SU-DHL-6 (cell line): ENCODE data around the gene DERL3.

Source experiments
- H2AFZ ChIP-seq: fragments of 200-600 bp; sonication (generic); 2 replicates; pipeline ENCODE4 v1.6.1; 2014; ENCODE audit warnings: low read depth, mild to moderate bottlenecking, moderate library complexity, mixed read lengths, antibody characterized with exemption, low read length; ENCODE audit not compliant: severe bottlenecking
- H3F3A ChIP-seq: fragments of 200-600 bp; shearing (Covaris generic); 2 replicates; pipeline ENCODE4 v1.6.0; 2016; ENCODE audit warnings: antibody characterized with exemption, mild to moderate bottlenecking; ENCODE audit not compliant: insufficient read depth
- H3K27ac ChIP-seq: fragments of 200-600 bp; sonication (generic); 2 replicates; pipeline ENCODE4 v1.5.1; 2016; ENCODE audit warnings: low read depth, mild to moderate bottlenecking, low read length, moderate library complexity, mixed read lengths
- H3K27me3 ChIP-seq: fragments of 200-600 bp; sonication (generic), shearing (Covaris generic); 2 replicates; pipeline ENCODE4 v1.6.0; 2014; ENCODE audit warnings: mild to moderate bottlenecking, low read length
- H3K36me3 ChIP-seq: fragments of 200-600 bp; sonication (generic); 2 replicates; pipeline ENCODE4 v1.6.1; 2014; ENCODE audit warnings: mild to moderate bottlenecking, low read length, mixed read lengths
- H3K4me2 ChIP-seq: fragments of 300-600, 200-600 bp; shearing (Covaris generic), sonication (generic); 2 replicates; pipeline ENCODE4 v1.6.0; 2014; ENCODE audit warnings: low read length, low read depth, mild to moderate bottlenecking; ENCODE audit not compliant: poor library complexity, severe bottlenecking
- H3K4me3 ChIP-seq: fragments of 200-600 bp; sonication (generic); 2 replicates; pipeline ENCODE4 v1.5.1; 2014; ENCODE audit warnings: antibody characterized with exemption, low read length, mild to moderate bottlenecking, mixed read lengths; ENCODE audit not compliant: insufficient read depth, poor library complexity, severe bottlenecking
- H3K79me2 ChIP-seq: fragments of 200-600 bp; sonication (generic); 2 replicates; pipeline ENCODE4 v1.6.1; 2014; ENCODE audit warnings: mild to moderate bottlenecking, low read length, moderate library complexity; ENCODE audit not compliant: insufficient read depth
- H3K9ac ChIP-seq: fragments of 200-600 bp; sonication (generic); 2 replicates; pipeline ENCODE4 v1.7.0; 2014; ENCODE audit warnings: mild to moderate bottlenecking, low read length
- H3K9me2 ChIP-seq: fragments of 200-600 bp; sonication (generic); replicated peaks from 2 replicates; pipeline ENCODE4 v1.6.1; 2014; ENCODE audit warnings: low read length; ENCODE audit not compliant: insufficient read depth
- H3K9me3 ChIP-seq: fragments of 200-600 bp; sonication (generic); 2 replicates; pipeline ENCODE4 v1.6.1; 2014; ENCODE audit warnings: low read length, mixed read lengths; ENCODE audit not compliant: insufficient read depth
- H4K20me1 ChIP-seq: fragments of 200-600 bp; sonication (generic); 2 replicates; pipeline ENCODE4 v1.6.1; 2014; ENCODE audit warnings: low read depth, mild to moderate bottlenecking, antibody characterized with exemption, low read length, moderate library complexity, mixed read lengths
- EZH2phosphoT487 ChIP-seq: fragments of 200-600 bp; sonication (generic), shearing (Covaris generic); conservative IDR thresholded peaks from 2 replicates; pipeline ENCODE4 v1.6.1; 2018; ENCODE audit warnings: mild to moderate bottlenecking, antibody characterized with exemption, low read length, moderate library complexity, mixed read lengths
- TF ChIP-seq, protein P1 (sequence below): fragments of 200-600 bp; sonication (generic); IDR thresholded peaks from one replicate; pipeline ENCODE4 v1.5.1; 2017; ENCODE audit warnings: antibody characterized with exemption, mild to moderate bottlenecking, low read length, moderate library complexity; ENCODE audit not compliant: insufficient read depth, poor library complexity, severe bottlenecking

DERL3 gene

DNA sequence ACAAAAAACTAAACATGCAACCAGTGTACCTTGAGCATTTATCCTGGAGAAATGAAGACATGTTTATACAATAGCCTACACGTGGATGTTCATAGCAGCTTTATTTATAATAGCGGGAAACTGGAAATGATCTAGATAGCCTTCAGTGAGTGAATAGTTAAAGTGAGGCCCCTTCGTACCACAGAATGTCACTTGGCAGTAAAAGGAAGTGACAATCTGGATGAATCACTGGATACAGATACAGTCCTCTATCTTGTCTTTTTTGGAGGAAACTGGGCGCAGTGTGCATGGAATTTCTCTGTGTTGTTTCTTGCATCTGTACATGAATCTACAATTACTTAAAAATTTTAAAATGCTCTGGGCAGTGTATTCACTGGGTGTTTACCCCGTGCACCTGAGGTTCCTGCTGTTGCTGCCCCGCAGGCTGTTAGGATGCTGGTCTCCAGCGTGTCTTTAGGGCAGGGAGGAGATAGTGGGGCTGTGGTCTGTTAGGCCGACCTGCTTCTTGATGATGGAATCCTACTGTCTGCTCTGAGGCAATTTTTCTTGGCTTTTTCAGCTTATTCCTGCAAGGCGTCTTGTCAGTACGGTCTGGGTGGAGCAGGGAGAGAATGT is 23.2 kb downstream of the DERL3 start:
- no peak for TF ChIP-seq EZH2phosphoT487
- TF ChIP-seq, protein P1, sequence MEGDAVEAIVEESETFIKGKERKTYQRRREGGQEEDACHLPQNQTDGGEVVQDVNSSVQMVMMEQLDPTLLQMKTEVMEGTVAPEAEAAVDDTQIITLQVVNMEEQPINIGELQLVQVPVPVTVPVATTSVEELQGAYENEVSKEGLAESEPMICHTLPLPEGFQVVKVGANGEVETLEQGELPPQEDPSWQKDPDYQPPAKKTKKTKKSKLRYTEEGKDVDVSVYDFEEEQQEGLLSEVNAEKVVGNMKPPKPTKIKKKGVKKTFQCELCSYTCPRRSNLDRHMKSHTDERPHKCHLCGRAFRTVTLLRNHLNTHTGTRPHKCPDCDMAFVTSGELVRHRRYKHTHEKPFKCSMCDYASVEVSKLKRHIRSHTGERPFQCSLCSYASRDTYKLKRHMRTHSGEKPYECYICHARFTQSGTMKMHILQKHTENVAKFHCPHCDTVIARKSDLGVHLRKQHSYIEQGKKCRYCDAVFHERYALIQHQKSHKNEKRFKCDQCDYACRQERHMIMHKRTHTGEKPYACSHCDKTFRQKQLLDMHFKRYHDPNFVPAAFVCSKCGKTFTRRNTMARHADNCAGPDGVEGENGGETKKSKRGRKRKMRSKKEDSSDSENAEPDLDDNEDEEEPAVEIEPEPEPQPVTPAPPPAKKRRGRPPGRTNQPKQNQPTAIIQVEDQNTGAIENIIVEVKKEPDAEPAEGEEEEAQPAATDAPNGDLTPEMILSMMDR, result no peak
- H3K27ac ChIP-seq, result no peak overlapping the region
- H3K79me2 ChIP-seq, result peaks cover 57% of the 10 kb centered on the region
- no peaks in the 10 kb centered on the region for H3K9me2 ChIP-seq
- H3K27me3 ChIP-seq, result no peaks in the 10 kb centered on the region
- no peak overlapping the region for H3K9ac ChIP-seq
- H3K9me3 ChIP-seq, result no peaks in the 10 kb centered on the region
- H3K36me3 ChIP-seq, result peaks cover 25% of the 10 kb centered on the region
- peaks cover 2% of the 10 kb centered on the region; the same call in 1 of the 2 replicates for H4K20me1 ChIP-seq
- no peak overlapping the region for H3K4me3 ChIP-seq
- no peak overlapping the region for H3K4me2 ChIP-seq
- H3F3A ChIP-seq, result peaks cover 17% of the 10 kb centered on the region; the same call in 1 of the 2 replicates
- no peak overlapping the region for H2AFZ ChIP-seq

DNA sequence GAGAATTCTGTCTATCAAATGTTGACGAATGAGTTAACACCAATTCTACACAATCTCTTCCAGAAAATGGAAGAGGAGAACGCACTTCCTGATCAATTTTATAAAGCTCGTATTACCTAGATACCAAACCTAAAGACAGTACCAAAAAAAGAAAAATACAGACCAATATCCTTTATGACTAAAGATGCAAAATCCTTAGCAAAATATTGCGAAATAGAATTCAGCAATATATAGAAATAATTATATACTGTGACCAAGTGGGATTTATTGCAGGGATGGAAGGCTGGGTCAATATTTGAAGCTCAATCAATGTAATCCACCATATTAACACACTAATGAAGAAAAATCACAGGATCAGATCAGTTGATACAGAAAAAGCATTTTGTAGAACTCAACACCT is 26.4 kb downstream of the DERL3 start:
- H3K27me3 ChIP-seq, result no peaks in the 10 kb centered on the region
- no peaks in the 10 kb centered on the region for H3K9me2 ChIP-seq
- no peak overlapping the region for H2AFZ ChIP-seq
- H3K27ac ChIP-seq, result no peak overlapping the region
- H4K20me1 ChIP-seq, result peaks cover 2% of the 10 kb centered on the region; the same call in 1 of the 2 replicates
- peaks cover 22% of the 10 kb centered on the region; the same call in 1 of the 2 replicates for H3K36me3 ChIP-seq
- H3K9me3 ChIP-seq, result no peaks in the 10 kb centered on the region
- TF ChIP-seq EZH2phosphoT487, result no peak
- TF ChIP-seq, protein P1, result no peak
- H3K4me3 ChIP-seq, result no peak overlapping the region
- no peak overlapping the region for H3K4me2 ChIP-seq
- peaks cover 56% of the 10 kb centered on the region for H3K79me2 ChIP-seq
- no peak overlapping the region for H3K9ac ChIP-seq
- H3F3A ChIP-seq, result peaks cover 15% of the 10 kb centered on the region; the same call in 1 of the 2 replicates

DNA sequence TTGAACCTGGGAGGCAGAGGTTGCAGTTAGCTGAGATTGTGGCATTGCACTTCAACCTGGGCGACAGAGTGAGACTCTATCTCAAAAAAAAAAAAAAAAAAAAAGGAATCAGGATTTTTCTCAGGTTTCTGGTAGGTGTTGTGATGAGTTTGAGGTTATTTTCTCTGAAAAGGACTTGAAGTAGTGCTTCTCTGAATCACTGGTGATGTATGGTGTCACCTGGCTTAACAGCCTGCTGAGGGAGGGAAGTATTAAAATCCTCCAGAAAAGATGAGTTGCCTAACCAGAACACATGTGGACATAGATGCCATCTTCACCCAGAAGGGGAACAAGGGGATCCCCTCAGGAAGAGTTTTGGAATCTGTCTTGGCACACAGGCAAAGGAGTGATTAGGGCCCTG is 32.0 kb downstream of the DERL3 start:
- Histone ChIP-seq H3K27ac (peak overlapping the region; percentile 96), H3K9me3 (no peaks in the 10 kb centered on the region), H3F3A (peaks cover 46% of the 10 kb centered on the region), H2AFZ (no peak overlapping the region), H4K20me1 (no peaks in the 10 kb centered on the region), H3K79me2 (peaks cover 43% of the 10 kb centered on the region), H3K27me3 (no peaks in the 10 kb centered on the region), H3K9me2 (no peaks in the 10 kb centered on the region), H3K4me3 (peak overlapping the region; percentile 28), H3K9ac (peak overlapping the region; percentile 64), H3K36me3 (peaks cover 10% of the 10 kb centered on the region; the same call in 1 of the 2 replicates), H3K4me2 (peak overlapping the region; percentile 98)
- TF ChIP-seq, protein P1, result no peak
- no peak for TF ChIP-seq EZH2phosphoT487
